ENCODE results near the gene MYRFL.
"Not testable (repeated sequence)": the region's sequence is repeated elsewhere in the genome, so short reads cannot be mapped to it uniquely, and the experiment has no call there.

Gene MYRFL

DNA sequence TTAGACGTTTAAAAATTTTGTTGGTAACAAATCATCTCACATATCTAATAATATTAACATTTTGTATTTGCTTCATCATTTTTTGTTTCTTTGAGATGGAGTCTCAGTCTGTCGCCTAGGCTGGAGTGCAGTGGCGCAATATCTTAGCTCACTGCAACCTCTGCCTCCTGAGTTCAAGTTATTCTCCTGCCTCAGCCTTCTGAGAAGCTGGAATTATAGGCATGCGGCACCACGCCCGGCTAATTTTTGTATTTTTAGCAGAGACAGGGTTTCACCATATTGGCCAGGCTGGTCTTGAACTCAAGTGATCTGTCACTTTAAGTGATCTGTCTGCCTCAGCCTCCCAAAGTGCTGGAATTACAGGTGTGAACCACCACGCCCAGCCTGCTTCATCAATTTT lies 169.1 kb downstream of the MYRFL start:
- not testable (repeated sequence) for DNase-seq

DNA sequence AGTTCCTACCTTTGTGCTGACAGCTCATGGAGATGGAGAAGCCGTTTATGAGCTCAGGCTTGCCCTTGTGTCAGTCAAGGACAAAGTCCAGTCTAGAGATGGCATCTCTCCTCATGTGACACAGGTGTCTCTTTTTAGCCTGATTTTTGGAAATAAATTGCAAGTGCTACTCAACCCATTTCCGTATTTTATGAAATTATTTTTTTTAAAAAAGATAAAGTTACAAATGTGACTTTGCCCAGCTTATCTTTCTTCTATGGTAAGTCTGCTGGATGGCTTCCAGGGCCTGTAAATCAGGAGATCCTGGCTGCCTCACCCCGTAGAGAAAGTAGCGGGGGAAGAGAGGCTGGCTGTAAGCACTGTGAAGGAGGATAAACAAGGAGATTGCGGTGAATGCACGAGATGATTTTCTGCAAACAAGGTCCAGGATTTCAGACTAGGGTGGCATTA lies 169.7 kb downstream of the MYRFL start:
- DNase-seq = no peak

GRCh38 chr12:69996241-69996640 lies 171.2 kb downstream of the MYRFL start:
- DNase-seq = no peak

DNA sequence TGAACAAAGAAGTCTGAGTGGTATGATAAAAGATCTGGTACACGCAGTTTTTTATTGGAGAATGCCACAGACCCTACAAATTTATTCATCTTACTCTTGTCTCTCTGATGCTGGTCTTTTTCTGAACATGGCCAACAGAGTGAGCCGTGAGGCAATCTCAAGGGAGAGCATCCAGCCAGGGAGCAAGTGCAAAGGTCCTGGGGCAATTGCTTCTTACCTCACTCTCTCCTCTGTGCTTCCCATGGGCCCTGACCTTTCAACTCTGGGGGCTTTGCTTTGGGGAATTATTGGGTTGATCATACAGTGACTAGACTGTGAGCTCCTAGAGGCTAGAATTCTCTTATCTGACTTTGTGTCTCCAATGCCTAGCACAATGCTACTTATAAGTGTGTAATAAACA lies 171.7 kb downstream of the MYRFL start:
- DNase-seq = no peak

GRCh38 chr12:69998011-69998410 lies 173.0 kb downstream of the MYRFL start:
- no peak for DNase-seq

GRCh38 chr12:69998922-69999321 lies 173.9 kb downstream of the MYRFL start:
- no peak for DNase-seq

DNA sequence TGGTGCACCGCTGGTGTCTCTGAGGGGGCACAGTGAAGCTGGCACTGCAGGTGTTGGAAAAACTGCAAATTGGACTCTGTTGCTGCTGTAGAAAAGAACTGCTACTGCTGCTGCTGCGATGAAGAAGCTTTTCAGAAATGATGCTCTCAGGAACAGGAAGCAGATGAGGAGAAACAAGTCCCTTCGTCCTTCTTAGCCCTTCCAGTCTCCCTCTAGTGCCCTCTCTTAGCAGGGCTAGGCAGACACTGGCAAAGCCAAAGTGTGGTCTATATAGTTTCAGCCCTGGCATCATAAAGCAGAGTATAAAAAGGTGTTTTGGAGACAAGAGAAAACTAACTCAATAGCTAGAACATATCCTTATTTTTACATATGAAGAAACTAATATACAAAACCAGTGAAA lies 174.5 kb downstream of the MYRFL start:
- no peak for DNase-seq

DNA sequence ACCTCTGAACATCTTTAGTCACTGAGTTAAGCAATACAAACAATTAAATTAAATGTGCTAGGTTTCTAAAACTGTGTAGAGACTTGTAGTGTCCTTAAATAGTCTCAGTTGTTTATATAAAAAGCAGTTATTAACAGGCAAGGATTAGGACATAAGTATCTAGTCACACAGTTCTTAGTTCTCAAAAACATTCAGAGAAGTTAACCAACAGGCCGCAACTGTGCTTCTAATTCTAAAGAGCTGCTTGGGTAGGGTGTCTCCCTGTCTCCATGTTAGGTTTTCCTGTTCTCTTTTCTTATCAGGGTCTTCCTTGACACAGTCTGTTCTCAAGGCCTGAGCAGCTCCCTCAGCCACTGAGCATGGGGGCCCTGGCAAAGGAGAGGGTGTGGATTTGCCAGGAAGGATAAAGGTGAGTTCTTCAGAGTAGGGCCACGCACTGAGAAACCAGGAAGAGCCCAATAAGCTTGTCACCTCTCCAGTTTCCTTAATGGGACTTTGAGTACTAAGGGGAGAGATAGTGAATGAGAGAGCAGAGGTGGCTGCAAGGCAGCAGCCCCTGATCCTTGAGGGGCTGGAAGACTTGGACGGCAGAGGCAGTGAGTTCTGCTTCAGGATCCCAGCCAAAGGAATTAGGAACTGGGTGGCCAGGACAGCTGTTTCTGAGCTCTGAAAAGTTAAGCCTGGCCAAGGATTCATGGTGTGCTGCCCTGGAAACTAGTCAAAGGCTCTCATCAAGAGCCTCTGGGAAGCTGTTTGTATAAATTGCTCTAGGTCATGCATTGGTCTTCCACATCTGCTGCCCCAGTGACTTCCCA lies 177.3 kb downstream of the MYRFL start:
- no peak for DNase-seq

- no peak for DNase-seq
Observed at GRCh38 chr12:70002912-70003255, 177.9 kb downstream of the MYRFL start.

GRCh38 chr12:70005864-70006618 lies 181.0 kb downstream of the MYRFL start:
- DNase-seq = no peak

DNA sequence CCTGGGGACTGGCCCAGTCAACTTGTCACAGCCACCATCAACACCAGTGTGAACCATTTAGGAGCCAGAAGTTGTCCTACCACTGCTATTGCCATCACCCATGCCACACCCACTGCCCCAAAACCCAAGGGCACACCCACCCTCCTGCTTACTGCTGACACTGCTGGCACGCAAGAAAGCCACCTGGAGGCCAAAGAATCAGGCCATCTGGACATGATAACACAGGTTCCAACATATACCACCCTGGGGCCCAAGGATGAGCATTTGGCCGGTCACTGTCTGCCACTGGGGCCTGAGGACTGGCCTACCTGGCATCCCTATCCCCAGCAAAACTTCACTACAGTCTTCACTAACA lies 181.6 kb downstream of the MYRFL start:
- no peak for DNase-seq

DNA sequence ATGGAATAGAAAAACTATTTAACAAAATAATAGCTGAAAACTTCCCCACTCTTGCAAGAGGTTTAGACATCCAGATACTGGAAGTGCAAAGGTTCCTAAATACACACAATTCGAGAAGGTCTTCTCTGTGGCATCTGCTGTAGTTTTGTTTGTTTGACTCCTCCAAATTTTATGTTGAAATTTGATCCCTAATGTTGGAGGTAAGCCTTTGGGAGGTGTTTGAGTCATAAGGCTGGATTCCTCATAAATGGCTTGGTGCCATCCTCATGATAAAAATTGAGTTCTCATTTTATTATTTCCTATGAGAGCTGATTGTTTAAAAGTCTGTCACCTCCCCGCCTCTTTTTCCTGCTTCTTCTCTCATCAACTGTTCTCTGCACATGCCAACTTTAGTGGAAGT lies 182.7 kb downstream of the MYRFL start:
- no peak for DNase-seq
